BJ (cell line): ENCODE measurements around the gene ADARB2. TPM values are rescaled to one million over a fixed set of nuclear protein-coding genes. Genes with fewer than 3 reads are reported as not detected.

Experiments
- CTCF ChIA-PET: fragments of 350-600 bp; formaldehyde crosslinking; extraction: SDS; loops from one replicate; lab custom pipeline; 2021; ENCODE audit warnings: antibody characterized with exemption, inconsistent platforms; lab: Yijun Ruan, JAX
- POLR2A ChIA-PET: fragments of 300-600 bp; sonication (Branson Sonifier 250); formaldehyde crosslinking; extraction: SDS; loops from one replicate; lab custom pipeline; 2021; ENCODE audit warnings: antibody characterized with exemption; lab: Charles Lee
- DNase-seq: peaks from one replicate; pipeline ENCODE4 v3.0.0-alpha.2; 2011; ENCODE audit warnings: low read depth
- H3K27me3 ChIP-seq: 2 replicates; pipeline ENCODE4 v1.6.0; 2011; ENCODE audit warnings: low read length; ENCODE audit not compliant: control insufficient read depth, insufficient read depth
- H3K36me3 ChIP-seq: 2 replicates; pipeline ENCODE4 v1.5.1; 2011; ENCODE audit warnings: low read length; ENCODE audit not compliant: control insufficient read depth, insufficient read depth
- H3K4me3 ChIP-seq: 2 replicates; pipeline ENCODE4 v1.5.1; 2011; ENCODE audit warnings: low read depth, mild to moderate bottlenecking, control low read depth, low read length
- CTCF ChIP-seq: IDR thresholded peaks from 2 replicates; pipeline ENCODE4 v1.5.1; 2011; ENCODE audit warnings: low read depth, mild to moderate bottlenecking, control low read depth, inconsistent platforms, low read length, moderate library complexity; ENCODE audit not compliant: insufficient read depth
- polyA plus RNA-seq: library from polyadenylated mRNA; depleted of rRNA; stranded (reverse); fragments of >200 nt; gene quantifications from 2 replicates; pipeline ENCODE4 v1.2.3, GENCODE V29; 2011

Gene ADARB2
- polyA plus RNA-seq, 1 experiment: not detected

- Histone ChIP-seq H3K4me3 (no peak overlapping the region), H3K27me3 (no peaks in the 10 kb centered on the region), H3K36me3 (no peaks in the 10 kb centered on the region)
- DNase-seq: no peak
- TF ChIP-seq CTCF: no peak
- ChIA-PET CTCF (interaction anchor here (0.7 kb wide), 1 partner anchor 7 kb away, joined by 4 read pairs; no protein-coding TSS in a partner anchor), POLR2A (no interaction called here)
Observed at GRCh38 chr10:1153251-1153763, 584.0 kb downstream of the ADARB2 start.

GRCh38 chr10:1152386-1153250 lies 584.7 kb downstream of the ADARB2 start:
- DNase-seq: no peak
- CTCF ChIA-PET: interaction anchor here (0.5 to 0.8 kb wide), 3 partner anchors 7 to 44 kb away, joined by 4 read pairs; no protein-coding TSS in a partner anchor
- no peak overlapping the region for H3K4me3 ChIP-seq
- H3K36me3 ChIP-seq: no peaks in the 10 kb centered on the region
- POLR2A ChIA-PET: no interaction called here
- TF ChIP-seq CTCF: no peak
- H3K27me3 ChIP-seq: no peaks in the 10 kb centered on the region

- POLR2A ChIA-PET: no interaction called here
- CTCF ChIA-PET: interaction anchor here (0.5 kb wide), 1 partner anchor 9 kb away, joined by 4 read pairs; no protein-coding TSS in a partner anchor
- H3K27me3 ChIP-seq: no peaks in the 10 kb centered on the region
- TF ChIP-seq CTCF: no peak
- no peaks in the 10 kb centered on the region for H3K36me3 ChIP-seq
- no peak for DNase-seq
- no peak overlapping the region for H3K4me3 ChIP-seq
Observed at GRCh38 chr10:1151076-1152033, 586.0 kb downstream of the ADARB2 start.

GRCh38 chr10:1150638-1150955 lies 586.7 kb downstream of the ADARB2 start:
- CTCF ChIA-PET: no interaction called here
- Histone ChIP-seq H3K27me3 (no peaks in the 10 kb centered on the region), H3K4me3 (no peak overlapping the region), H3K36me3 (no peaks in the 10 kb centered on the region)
- DNase-seq: no peak
- POLR2A ChIA-PET: no interaction called here
- no peak for TF ChIP-seq CTCF
